ENCODE results near the gene TM2D3. TPM values are rescaled to one million over a fixed set of nuclear protein-coding genes. Genes with fewer than 3 reads are reported as not detected.

The TM2D3 gene
- total RNA-seq, 4 donors from 2014 or later = 32.6 to 47.3 (median 46.2) TPM

- ATAC-seq (ENCODE audit: low FRiP score) = no peak
- TF ChIP-seq CTCF (IDR thresholded peaks at IDR 0.05) = no peak
- DNase-seq (ENCODE audit: low spot score) = no peak
Measured at GRCh38 chr15:101675015-101675414, 22.8 kb upstream of the TM2D3 start.

- DNase-seq (ENCODE audit: low spot score) (no peak), ATAC-seq (ENCODE audit: low FRiP score) (no peak)
- TF ChIP-seq CTCF (IDR thresholded peaks at IDR 0.05) = no peak
Measured at GRCh38 chr15:101672298-101672697, 20.1 kb upstream of the TM2D3 start.

- no peak for DNase-seq (ENCODE audit: low spot score)
- TF ChIP-seq CTCF (IDR thresholded peaks at IDR 0.05) = no peak
- ATAC-seq (ENCODE audit: low FRiP score) = no peak
Measured at GRCh38 chr15:101669744-101670143, 17.6 kb upstream of the TM2D3 start.

- DNase-seq (ENCODE audit: low spot score) (no peak), ATAC-seq (ENCODE audit: low FRiP score) (no peak)
- TF ChIP-seq CTCF (IDR thresholded peaks at IDR 0.05) = no peak
Measured at GRCh38 chr15:101667881-101668280, 15.7 kb upstream of the TM2D3 start.

- no peak for ATAC-seq (ENCODE audit: low FRiP score)
- DNase-seq (ENCODE audit: low spot score) = no peak
- no peak for TF ChIP-seq CTCF (IDR thresholded peaks at IDR 0.05)
Measured at GRCh38 chr15:101664303-101664913, 12.2 kb upstream of the TM2D3 start.

GRCh38 chr15:101662203-101662602, 10.0 kb upstream of the TM2D3 start:
- TF ChIP-seq CTCF (IDR thresholded peaks at IDR 0.05) = no peak
- DNase-seq (ENCODE audit: low spot score) = no peak
- ATAC-seq (ENCODE audit: low FRiP score) = no peak

- DNase-seq (ENCODE audit: low spot score) (no peak), ATAC-seq (ENCODE audit: low FRiP score) (no peak)
- no peak for TF ChIP-seq CTCF (IDR thresholded peaks at IDR 0.05)
Measured at GRCh38 chr15:101660005-101660404, 7.8 kb upstream of the TM2D3 start.

All from omental fat pad (tissue), 4 donors.